Measurements from ENCODE around the gene GYPB. TPM values are rescaled to one million over a fixed set of nuclear protein-coding genes. Genes with fewer than 3 reads are reported as not detected.
"Not testable (repeated sequence)": the region's sequence is repeated elsewhere in the genome, so short reads cannot be mapped to it uniquely, and the experiment has no call there.

GYPB gene
- polyA plus RNA-seq (2013, experiment 1 of 2), result not detected
- not detected for polyA plus RNA-seq (2013, experiment 2 of 2)

DNA sequence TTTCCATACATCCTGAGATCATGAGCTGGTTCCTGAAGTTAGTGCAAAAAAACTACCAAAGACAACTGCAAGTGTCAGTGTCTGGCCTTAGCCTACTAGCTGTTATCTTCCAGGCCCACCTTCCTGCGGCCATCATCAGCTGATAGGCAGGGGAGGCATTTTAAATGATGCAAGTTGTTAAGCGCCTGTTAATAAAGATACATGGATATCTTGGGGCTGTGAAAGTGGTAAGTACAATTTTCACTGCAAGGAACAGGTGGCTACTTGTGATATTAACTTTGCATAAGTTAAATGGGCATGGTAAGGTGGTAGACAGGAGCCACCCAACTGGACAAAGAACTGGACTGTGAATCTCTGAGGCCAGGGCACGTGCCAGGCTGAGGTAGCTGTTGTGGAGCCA lies at the start of gene GYPB:
Gene GYPB, minus strand, starts transcription at position 104 of the 400 bp plus-strand sequence. Its CDS starts 93 bp downstream, at position 11.
- H2AK5ac ChIP-seq (ENCODE audit: low read length, severe bottlenecking); H3K79me1 ChIP-seq (replicated peaks; ENCODE audit: low read length, poor library complexity, severe bottlenecking); H4K8ac ChIP-seq (ENCODE audit: low read length); H3K27me3 ChIP-seq (ENCODE audit: control insufficient read depth in 1 of 2, insufficient read depth in 1 of 2, low read length in 2 of 2); H2BK15ac ChIP-seq (ENCODE audit: low read depth, poor library complexity, severe bottlenecking); H3K9me3 ChIP-seq (ENCODE audit: control insufficient read depth, low read length); H3K18ac ChIP-seq (ENCODE audit: low read depth in 1 of 2, low read length in 2 of 2); DNase-seq; H2BK5ac ChIP-seq (ENCODE audit: low read depth, low read length, poor library complexity, severe bottlenecking); H2BK12ac ChIP-seq (ENCODE audit: low read length in 2 of 2); H3K4me1 ChIP-seq (ENCODE audit: control insufficient read depth, insufficient read depth, low read depth, low read length); H3K9ac ChIP-seq (ENCODE audit: low read length); H3K36me3 ChIP-seq (ENCODE audit: control insufficient read depth in 1 of 2, insufficient read depth in 2 of 2, low read depth in 1 of 2, low read length in 2 of 2); H3K4ac ChIP-seq (ENCODE audit: low read depth in 1 of 2, low read length in 2 of 2); H2BK120ac ChIP-seq (ENCODE audit: low read depth, low read length); H4K91ac ChIP-seq (ENCODE audit: low read length); H3K4me2 ChIP-seq (ENCODE audit: low read length, poor library complexity, severe bottlenecking); H3K27ac ChIP-seq (ENCODE audit: low read length, poor library complexity, severe bottlenecking); H3K23ac ChIP-seq (ENCODE audit: low read length in 2 of 2); H3K14ac ChIP-seq (ENCODE audit: low read length in 2 of 2); H2AFZ ChIP-seq (ENCODE audit: low read depth, low read length); H3K4me3 ChIP-seq (ENCODE audit: insufficient read depth in 1 of 2, low read depth in 1 of 2, low read length in 2 of 2): not testable (repeated sequence)
- 62% methylated on average over 3 of the region's 3 CpGs for WGBS

GRCh38 chr4:144061556-144061955 lies 42.4 kb upstream of the GYPB start:
- not testable (repeated sequence) for H2AK5ac ChIP-seq (ENCODE audit: low read length, severe bottlenecking); H2BK15ac ChIP-seq (ENCODE audit: low read depth, poor library complexity, severe bottlenecking); H3K4me2 ChIP-seq (ENCODE audit: low read length, poor library complexity, severe bottlenecking); H3K27ac ChIP-seq (ENCODE audit: low read length, poor library complexity, severe bottlenecking); H3K9ac ChIP-seq (ENCODE audit: low read length); H2AFZ ChIP-seq (ENCODE audit: low read depth, low read length); H3K4me1 ChIP-seq (ENCODE audit: control insufficient read depth, insufficient read depth, low read depth, low read length); H3K4me3 ChIP-seq (ENCODE audit: insufficient read depth in 1 of 2, low read depth in 1 of 2, low read length in 2 of 2); DNase-seq; H2BK12ac ChIP-seq (ENCODE audit: low read length in 2 of 2); H3K79me1 ChIP-seq (replicated peaks; ENCODE audit: low read length, poor library complexity, severe bottlenecking); H4K91ac ChIP-seq (ENCODE audit: low read length); H2BK5ac ChIP-seq (ENCODE audit: low read depth, low read length, poor library complexity, severe bottlenecking); H3K14ac ChIP-seq (ENCODE audit: low read length in 2 of 2); H2BK120ac ChIP-seq (ENCODE audit: low read depth, low read length); H4K8ac ChIP-seq (ENCODE audit: low read length); H3K27me3 ChIP-seq (ENCODE audit: control insufficient read depth in 1 of 2, insufficient read depth in 1 of 2, low read length in 2 of 2); H3K4ac ChIP-seq (ENCODE audit: low read depth in 1 of 2, low read length in 2 of 2); H3K36me3 ChIP-seq (ENCODE audit: control insufficient read depth in 1 of 2, insufficient read depth in 2 of 2, low read depth in 1 of 2, low read length in 2 of 2); H3K23ac ChIP-seq (ENCODE audit: low read length in 2 of 2); H3K18ac ChIP-seq (ENCODE audit: low read depth in 1 of 2, low read length in 2 of 2); H3K9me3 ChIP-seq (ENCODE audit: control insufficient read depth, low read length)

DNA sequence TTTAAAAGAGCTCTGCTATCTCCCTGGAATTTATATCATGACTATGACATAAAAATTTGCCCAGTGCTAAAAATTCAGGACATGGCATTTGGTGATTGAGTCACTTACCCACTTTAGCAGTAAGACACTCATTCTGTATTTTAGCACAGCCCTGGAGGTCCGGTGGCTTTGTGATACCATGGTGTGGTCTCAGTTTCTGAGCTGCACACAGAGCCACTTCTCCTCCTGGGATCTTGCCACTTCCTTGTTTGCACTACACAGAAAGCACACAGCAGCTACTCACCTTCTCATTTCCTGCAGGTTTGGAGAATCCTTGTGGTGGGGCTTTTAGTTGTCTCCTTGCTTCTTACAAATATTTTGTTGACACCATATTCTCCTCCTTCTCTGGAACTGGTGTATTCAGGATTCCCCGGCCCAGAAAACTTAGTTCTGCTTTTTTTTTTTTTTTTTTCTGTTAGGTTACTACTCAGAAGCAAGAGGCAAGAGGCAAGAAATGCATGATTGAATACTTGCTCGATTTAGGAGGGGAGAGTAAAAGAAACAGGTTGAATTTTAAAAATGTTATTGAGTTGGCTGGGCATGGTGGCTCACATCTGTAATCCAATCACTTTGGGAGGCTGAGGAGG lies 41.2 kb upstream of the GYPB start:
- H3K14ac ChIP-seq (ENCODE audit: low read length in 2 of 2); H3K4me1 ChIP-seq (ENCODE audit: control insufficient read depth, insufficient read depth, low read depth, low read length); H3K4me3 ChIP-seq (ENCODE audit: insufficient read depth in 1 of 2, low read depth in 1 of 2, low read length in 2 of 2); H3K79me1 ChIP-seq (replicated peaks; ENCODE audit: low read length, poor library complexity, severe bottlenecking); H3K27ac ChIP-seq (ENCODE audit: low read length, poor library complexity, severe bottlenecking); DNase-seq; H2AFZ ChIP-seq (ENCODE audit: low read depth, low read length); H3K4ac ChIP-seq (ENCODE audit: low read depth in 1 of 2, low read length in 2 of 2); H3K18ac ChIP-seq (ENCODE audit: low read depth in 1 of 2, low read length in 2 of 2); H2BK120ac ChIP-seq (ENCODE audit: low read depth, low read length); H2BK15ac ChIP-seq (ENCODE audit: low read depth, poor library complexity, severe bottlenecking); H2BK5ac ChIP-seq (ENCODE audit: low read depth, low read length, poor library complexity, severe bottlenecking); H2BK12ac ChIP-seq (ENCODE audit: low read length in 2 of 2); H3K36me3 ChIP-seq (ENCODE audit: control insufficient read depth in 1 of 2, insufficient read depth in 2 of 2, low read depth in 1 of 2, low read length in 2 of 2); H3K23ac ChIP-seq (ENCODE audit: low read length in 2 of 2); H4K91ac ChIP-seq (ENCODE audit: low read length); H3K4me2 ChIP-seq (ENCODE audit: low read length, poor library complexity, severe bottlenecking); H4K8ac ChIP-seq (ENCODE audit: low read length); H3K9ac ChIP-seq (ENCODE audit: low read length); H3K9me3 ChIP-seq (ENCODE audit: control insufficient read depth, low read length); H2AK5ac ChIP-seq (ENCODE audit: low read length, severe bottlenecking); H3K27me3 ChIP-seq (ENCODE audit: control insufficient read depth in 1 of 2, insufficient read depth in 1 of 2, low read length in 2 of 2): not testable (repeated sequence)
- 85% methylated on average over 3 of the region's 3 CpGs for WGBS

DNA sequence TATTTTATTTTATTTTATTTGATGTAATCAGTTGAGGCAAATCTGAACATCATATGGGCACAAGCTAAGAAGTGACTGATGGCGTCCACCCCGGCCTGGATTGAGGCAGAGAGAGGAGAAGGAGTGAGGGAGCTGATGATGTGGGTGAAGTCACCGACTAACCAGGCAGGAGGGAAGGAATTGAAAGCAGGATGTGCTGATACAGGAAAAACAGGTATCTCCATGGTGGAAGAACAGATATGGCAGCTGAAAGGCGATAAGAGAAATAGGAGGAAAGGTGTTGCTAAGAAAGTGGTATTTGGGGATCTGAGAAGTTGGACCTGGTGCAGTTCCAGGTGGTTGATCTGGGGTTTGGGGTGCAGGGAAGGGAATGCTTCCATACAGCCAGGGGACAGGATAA lies 37.6 kb upstream of the GYPB start:
- no peak overlapping the region for H3K4ac ChIP-seq (ENCODE audit: low read depth in 1 of 2, low read length in 2 of 2)
- no peak overlapping the region for H2AFZ ChIP-seq (ENCODE audit: low read depth, low read length)
- H3K23ac ChIP-seq (ENCODE audit: low read length in 2 of 2), result no peak overlapping the region
- H3K27ac ChIP-seq (ENCODE audit: low read length, poor library complexity, severe bottlenecking), result no peak overlapping the region
- no peak overlapping the region for H2BK12ac ChIP-seq (ENCODE audit: low read length in 2 of 2)
- H4K91ac ChIP-seq (ENCODE audit: low read length), result no peak overlapping the region
- H3K4me1 ChIP-seq (ENCODE audit: control insufficient read depth, insufficient read depth, low read depth, low read length), result no peaks in the 10 kb centered on the region
- DNase-seq, result no peak
- H3K9ac ChIP-seq (ENCODE audit: low read length), result no peak overlapping the region
- H2BK5ac ChIP-seq (ENCODE audit: low read depth, low read length, poor library complexity, severe bottlenecking), result no peak overlapping the region
- no peak overlapping the region for H3K4me3 ChIP-seq (ENCODE audit: insufficient read depth in 1 of 2, low read depth in 1 of 2, low read length in 2 of 2)
- no peak overlapping the region for H3K14ac ChIP-seq (ENCODE audit: low read length in 2 of 2)
- no peaks in the 10 kb centered on the region for H3K9me3 ChIP-seq (ENCODE audit: control insufficient read depth, low read length)
- H3K4me2 ChIP-seq (ENCODE audit: low read length, poor library complexity, severe bottlenecking), result no peak overlapping the region
- no peak overlapping the region for H3K18ac ChIP-seq (ENCODE audit: low read depth in 1 of 2, low read length in 2 of 2)
- WGBS, result 90% methylated on average over 4 of the region's 4 CpGs
- H2BK120ac ChIP-seq (ENCODE audit: low read depth, low read length), result no peak overlapping the region
- no peaks in the 10 kb centered on the region for H3K27me3 ChIP-seq (ENCODE audit: control insufficient read depth in 1 of 2, insufficient read depth in 1 of 2, low read length in 2 of 2)
- no peak overlapping the region for H4K8ac ChIP-seq (ENCODE audit: low read length)
- H2AK5ac ChIP-seq (ENCODE audit: low read length, severe bottlenecking), result no peak overlapping the region
- no peaks in the 10 kb centered on the region for H3K79me1 ChIP-seq (replicated peaks; ENCODE audit: low read length, poor library complexity, severe bottlenecking)
- no peak overlapping the region for H2BK15ac ChIP-seq (ENCODE audit: low read depth, poor library complexity, severe bottlenecking)
- no peaks in the 10 kb centered on the region for H3K36me3 ChIP-seq (ENCODE audit: control insufficient read depth in 1 of 2, insufficient read depth in 2 of 2, low read depth in 1 of 2, low read length in 2 of 2)
